HG02870 (cell line): ENCODE results near the gene PGS1.

Source experiments
- ATAC-seq: cut with Tn5 transposase; IDR thresholded peaks from one replicate; pipeline ENCODE4 v1.9.1; 2021; ENCODE audit warnings: mild to moderate bottlenecking, moderate library complexity; ENCODE audit not compliant: unreplicated experiment

The PGS1 gene

DNA sequence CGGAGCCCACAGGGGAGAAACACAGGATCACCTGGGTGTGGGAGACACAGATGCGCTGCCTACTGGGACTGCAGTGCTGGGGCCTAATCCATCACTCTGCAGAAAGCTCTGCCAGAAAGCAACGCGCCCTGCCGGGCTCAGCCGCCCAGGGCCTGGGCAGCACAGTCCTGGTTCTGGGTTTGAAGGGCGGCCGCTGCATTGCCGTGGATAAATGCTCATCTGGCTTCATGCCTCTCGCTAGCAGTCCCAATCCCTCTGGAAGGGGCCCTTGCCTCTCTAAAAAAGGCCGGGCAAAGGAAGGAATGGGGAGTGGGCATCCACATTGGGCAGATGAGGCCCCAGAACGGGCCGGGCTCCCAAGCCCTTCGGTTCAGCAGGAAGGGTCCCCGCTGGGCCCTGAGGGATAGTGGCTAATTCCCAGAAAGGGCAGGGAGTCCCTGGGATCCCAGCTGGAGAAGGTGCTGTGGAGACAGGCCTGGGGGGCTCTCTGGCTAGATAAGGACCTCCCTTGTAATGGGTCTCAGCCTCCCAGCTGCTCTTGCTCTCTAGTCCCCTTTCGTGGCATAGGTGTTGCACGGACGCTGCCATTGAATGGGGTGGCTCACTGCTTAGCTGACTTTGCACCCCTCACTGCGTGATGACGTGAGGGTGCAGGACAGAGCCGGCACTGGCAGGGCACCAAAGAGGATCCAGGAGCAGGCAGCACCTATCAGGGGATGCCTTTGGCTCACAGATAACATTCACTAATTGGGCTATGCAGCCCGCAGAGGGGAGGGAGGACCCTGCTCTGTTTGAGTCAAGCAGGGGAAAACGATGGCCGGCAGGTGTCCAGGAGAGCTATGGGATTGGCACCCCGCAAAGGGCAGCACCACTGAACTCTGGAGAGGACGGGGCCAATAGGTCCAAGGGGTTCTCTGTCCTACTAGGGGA lies 88.6 kb downstream of the PGS1 start:
- no peak for ATAC-seq

- no peak for ATAC-seq
Measured at GRCh38 chr17:78468366-78468765, 89.9 kb downstream of the PGS1 start.

DNA sequence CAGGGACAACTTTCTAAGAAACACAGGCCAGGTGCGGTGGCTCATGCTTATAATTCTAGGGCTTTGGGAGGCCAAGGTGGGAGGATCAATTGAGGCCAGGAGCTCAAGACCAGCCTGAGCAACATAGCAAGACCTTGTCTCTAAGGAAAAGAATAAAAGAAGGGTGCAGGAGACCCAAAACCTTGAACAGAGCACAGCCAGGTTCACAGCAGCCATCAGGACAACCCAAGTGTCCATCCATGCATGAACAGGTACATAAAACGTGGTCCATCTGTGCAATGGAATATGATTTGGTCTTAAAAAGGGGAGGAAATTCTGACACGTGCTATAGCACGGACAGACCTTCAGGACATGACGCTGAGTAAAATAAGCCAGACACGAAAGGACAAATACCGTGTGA lies 91.0 kb downstream of the PGS1 start:
- no peak for ATAC-seq

DNA sequence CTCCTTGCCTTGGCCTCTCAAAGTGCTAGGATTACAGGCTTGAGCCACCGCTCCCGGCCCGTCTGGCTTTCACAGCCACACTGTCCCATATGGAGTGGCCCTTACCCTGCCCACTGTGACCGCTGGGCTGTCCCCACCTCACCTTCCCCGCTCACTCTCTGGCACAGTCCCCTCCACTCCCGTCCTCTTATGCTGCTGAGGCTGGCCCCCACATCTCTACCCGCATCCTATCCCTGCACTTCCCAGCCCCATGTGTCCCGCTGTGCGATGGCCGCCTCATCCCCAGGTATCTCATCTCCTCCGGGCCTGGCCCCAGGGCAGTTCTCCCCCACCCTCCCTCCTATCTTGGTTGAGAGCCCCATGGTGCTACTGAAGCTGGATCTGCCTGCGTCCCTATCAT lies 93.2 kb downstream of the PGS1 start:
- no peak for ATAC-seq

- ATAC-seq = no peak
Measured at GRCh38 chr17:78472035-78472905, 93.8 kb downstream of the PGS1 start.

- ATAC-seq = no peak
Measured at GRCh38 chr17:78473951-78474613, 95.6 kb downstream of the PGS1 start.
